Mesangial cell (primary cell): ENCODE measurements around the gene KREMEN1. TPM values are rescaled to one million over a fixed set of nuclear protein-coding genes. Genes with fewer than 3 reads are reported as not detected.

Source experiments
- total RNA-seq: library from RNA; depleted of rRNA; stranded (reverse); fragments of >200 nt; gene quantifications from 2 replicates; pipeline ENCODE4 v1.2.3, GENCODE V29; 2015

KREMEN1 gene
- 5.7 and 8.1 TPM in 2 replicates for total RNA-seq

GRCh38 chr22:29072979-29073617 is at the start of gene KREMEN1:
Gene KREMEN1, plus strand, starts transcription at chr22:29073035. Its CDS starts 96 bp downstream, at chr22:29073131.

GRCh38 chr22:29061773-29062172 is 11.1 kb upstream of the KREMEN1 start, which contains the start of gene C22orf31:
Gene C22orf31, minus strand, starts transcription at chr22:29061831. Its CDS starts 39 bp downstream, at chr22:29061792.

GRCh38 chr22:29205594-29206371 is 132.9 kb downstream of the KREMEN1 start, which contains the start of gene EMID1:
Gene EMID1, plus strand, starts transcription at chr22:29205896. Its CDS starts 143 bp downstream, at chr22:29206039.

Other genes with a start within 250 kb of the KREMEN1 start
- gene ZNRF3, start 189.5 kb upstream of the KREMEN1 start, total RNA-seq: 10.3 and 21.9 TPM in 2 replicates
- gene C22orf31, start 11.2 kb upstream of the KREMEN1 start, total RNA-seq: not detected in 2 replicates
- 1.3 and 4.2 TPM in 2 replicates for gene EMID1, start 132.9 kb downstream of the KREMEN1 start, total RNA-seq
- gene RHBDD3, start 194.9 kb downstream of the KREMEN1 start, total RNA-seq: 19.4 and 36.9 TPM in 2 replicates
- 211 and 240 TPM in 2 replicates for gene EWSR1, start 195.2 kb downstream of the KREMEN1 start, total RNA-seq
- gene GAS2L1, start 233.6 kb downstream of the KREMEN1 start, total RNA-seq: 27.4 and 43.7 TPM in 2 replicates
- 0.13 TPM in 1 of 2 replicates, not detected in the other for gene RASL10A, start 242.7 kb downstream of the KREMEN1 start, total RNA-seq